Lower lobe of right lung (tissue), 2 donors: ENCODE measurements around the gene PTPRM. TPM values are rescaled to one million over a fixed set of nuclear protein-coding genes. Genes with fewer than 3 reads are reported as not detected.

Experiments used
- ATAC-seq, 2 donors: fragments of 200-7000 bp; cut with Tn5 transposase; one replicate each; pipeline ENCODE4 v1.9.1; 2020 to 2022; ENCODE audit warnings: mild to moderate bottlenecking in 2 of 2, moderate library complexity in 2 of 2
- DNase-seq: peaks from one replicate; pipeline ENCODE4 v3.0.0-alpha.2; 2020
- H3K27ac ChIP-seq: fragments of 200-600 bp; one replicate; pipeline ENCODE4 v1.8.0; 2022
- H3K27me3 ChIP-seq: fragments of 200-600 bp; one replicate; pipeline ENCODE4 v1.8.0; 2022; ENCODE audit warnings: low read depth
- H3K36me3 ChIP-seq: fragments of 200-600 bp; one replicate; pipeline ENCODE4 v1.8.0; 2022; ENCODE audit warnings: mild to moderate bottlenecking
- H3K4me1 ChIP-seq: fragments of 200-600 bp; one replicate; pipeline ENCODE4 v1.8.0; 2022
- H3K4me3 ChIP-seq: fragments of 200-600 bp; one replicate; pipeline ENCODE4 v1.8.0; 2022; ENCODE audit warnings: mild to moderate bottlenecking
- H3K9me3 ChIP-seq: fragments of 200-600 bp; one replicate; pipeline ENCODE4 v1.8.0; 2022
- CTCF ChIP-seq: fragments of 200-600 bp; IDR thresholded peaks from one replicate; pipeline ENCODE4 v1.8.0; 2022; ENCODE audit warnings: antibody characterized with exemption, mild to moderate bottlenecking
- intact Hi-C: fragments of 100-400 bp; cut with DNase I; formaldehyde crosslinking; loops from one replicate; pipeline ENCODE4 v1.11.0; 2022
- total RNA-seq: library from RNA; stranded (reverse); fragmentation: NEBNext Ultra II Directional; extraction: Animal tissue kit (Norgen Biotek cat#: 25700); gene quantifications from one replicate; pipeline ENCODE4 v1.2.1, GENCODE V29; 2021
- donor health status: DM: no; HTN: yes; CAD: no; lungs with severe emphysema.

PTPRM gene
- total RNA-seq, 1 donor from 2014 or later: 85.2 TPM

DNA sequence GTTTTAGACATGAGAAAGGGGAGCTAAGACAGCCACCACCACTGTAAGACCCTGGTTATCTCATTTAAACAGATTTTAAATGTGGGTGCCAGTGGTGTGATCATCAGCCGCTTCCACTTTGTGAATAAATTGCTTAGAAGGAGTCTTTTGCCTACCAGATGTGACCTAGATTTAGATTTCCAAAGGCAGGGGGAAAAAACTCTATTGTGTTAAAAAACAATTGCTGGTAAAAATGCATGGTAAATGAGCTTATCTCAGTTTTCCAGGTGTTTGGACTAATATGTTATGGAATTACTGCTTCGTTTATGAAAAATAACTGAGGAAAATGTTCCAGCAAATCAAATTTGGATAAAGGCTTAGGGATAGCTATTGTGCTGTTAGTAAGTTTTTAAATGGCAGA is 575.8 kb downstream of the PTPRM start:
- DNase-seq (no peak), ATAC-seq (no peak)
- H3K4me1 ChIP-seq: no peaks in the 10 kb centered on the region
- TF ChIP-seq CTCF: no peak
- H3K9me3 ChIP-seq: peaks cover 6% of the 10 kb centered on the region
- no peaks in the 10 kb centered on the region for H3K27me3 ChIP-seq
- H3K27ac ChIP-seq: no peak overlapping the region
- H3K36me3 ChIP-seq: peaks cover 15% of the 10 kb centered on the region
- no peak overlapping the region for H3K4me3 ChIP-seq
- intact Hi-C loops: no loop called here

DNA sequence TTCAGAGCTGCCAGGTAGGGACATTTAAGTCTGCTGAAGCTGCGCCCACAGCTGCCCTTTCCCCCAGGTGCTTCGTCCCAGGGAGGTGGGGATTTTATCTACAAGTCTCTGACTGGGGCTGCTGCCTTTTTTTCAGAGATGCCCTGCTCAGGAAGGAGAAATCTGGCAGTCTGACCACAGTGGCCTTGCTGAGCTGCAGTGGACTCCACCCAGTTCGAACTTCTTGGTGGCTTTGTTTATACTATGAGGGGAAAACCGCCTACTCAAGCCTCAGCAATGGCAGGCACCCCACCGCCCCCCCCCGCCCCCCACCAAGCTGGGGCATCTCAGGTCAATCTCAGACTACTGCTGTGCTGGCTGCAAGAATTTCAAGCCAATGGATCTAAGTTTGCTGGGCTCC is 584.1 kb downstream of the PTPRM start:
- ATAC-seq (no peak), DNase-seq (no peak)
- no peak overlapping the region for H3K4me3 ChIP-seq
- no peak overlapping the region for H3K27ac ChIP-seq
- H3K4me1 ChIP-seq: no peaks in the 10 kb centered on the region
- no peak for TF ChIP-seq CTCF
- H3K9me3 ChIP-seq: peaks cover 6% of the 10 kb centered on the region
- no peaks in the 10 kb centered on the region for H3K27me3 ChIP-seq
- no peaks in the 10 kb centered on the region for H3K36me3 ChIP-seq
- intact Hi-C loops: no loop called here

DNA sequence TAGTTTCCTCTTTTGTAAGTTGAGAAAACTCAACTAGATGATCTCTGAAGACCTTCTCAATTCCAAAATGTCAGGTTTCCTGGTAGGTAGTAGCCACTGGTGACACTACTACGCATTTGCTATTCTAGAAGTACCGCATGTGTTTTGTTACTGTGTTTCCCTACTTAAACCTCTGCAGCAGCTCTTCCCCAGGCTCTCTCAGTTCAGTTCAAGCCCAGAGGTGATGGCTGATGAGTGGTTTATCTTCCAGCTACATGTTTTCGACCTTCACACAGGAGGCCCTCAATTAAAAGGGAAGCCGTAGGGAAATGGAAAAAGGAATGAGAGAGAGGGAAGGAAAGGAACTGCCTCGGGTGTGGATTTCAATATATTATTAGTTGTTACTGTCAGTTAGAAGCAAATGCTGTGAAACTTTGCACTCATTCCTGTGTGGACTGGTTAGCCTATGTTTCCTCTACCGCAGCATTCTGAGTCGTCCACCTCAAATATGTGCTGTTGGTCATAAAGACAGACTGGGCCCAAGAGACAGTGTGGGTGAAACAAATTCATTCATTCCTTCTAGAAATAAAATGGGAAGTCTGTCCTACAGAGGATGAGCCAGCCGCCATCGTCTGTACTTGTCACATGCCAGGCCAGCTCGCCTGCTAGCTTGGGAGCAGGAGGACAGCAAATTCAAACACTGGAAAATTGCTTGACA is 586.9 kb downstream of the PTPRM start:
- no peak overlapping the region for H3K4me3 ChIP-seq
- H3K36me3 ChIP-seq: no peaks in the 10 kb centered on the region
- ATAC-seq (no peak), DNase-seq (no peak)
- TF ChIP-seq CTCF: no peak
- intact Hi-C loops: no loop called here
- H3K9me3 ChIP-seq: no peaks in the 10 kb centered on the region
- no peaks in the 10 kb centered on the region for H3K27me3 ChIP-seq
- H3K4me1 ChIP-seq: no peaks in the 10 kb centered on the region
- no peak overlapping the region for H3K27ac ChIP-seq

DNA sequence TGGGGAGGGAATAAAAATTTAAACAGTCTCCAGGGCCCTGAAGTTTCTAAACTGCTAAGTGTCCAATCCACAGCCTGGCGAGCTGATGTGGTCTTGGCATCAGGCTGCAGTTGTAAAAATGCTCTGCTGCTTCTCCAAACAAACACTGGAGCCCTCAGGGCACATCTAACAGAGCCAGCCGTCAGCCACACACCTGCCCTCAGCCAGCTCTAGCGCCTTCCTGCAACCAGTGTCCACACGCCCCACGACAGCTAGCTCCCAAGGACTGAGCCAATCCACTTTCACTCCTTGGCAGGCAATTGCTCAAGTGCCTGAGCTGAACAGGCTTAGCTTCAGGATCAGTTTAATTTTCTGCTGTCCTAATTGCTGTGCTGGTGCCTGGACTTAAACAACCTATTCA is 595.7 kb downstream of the PTPRM start:
- no peak for DNase-seq

DNA sequence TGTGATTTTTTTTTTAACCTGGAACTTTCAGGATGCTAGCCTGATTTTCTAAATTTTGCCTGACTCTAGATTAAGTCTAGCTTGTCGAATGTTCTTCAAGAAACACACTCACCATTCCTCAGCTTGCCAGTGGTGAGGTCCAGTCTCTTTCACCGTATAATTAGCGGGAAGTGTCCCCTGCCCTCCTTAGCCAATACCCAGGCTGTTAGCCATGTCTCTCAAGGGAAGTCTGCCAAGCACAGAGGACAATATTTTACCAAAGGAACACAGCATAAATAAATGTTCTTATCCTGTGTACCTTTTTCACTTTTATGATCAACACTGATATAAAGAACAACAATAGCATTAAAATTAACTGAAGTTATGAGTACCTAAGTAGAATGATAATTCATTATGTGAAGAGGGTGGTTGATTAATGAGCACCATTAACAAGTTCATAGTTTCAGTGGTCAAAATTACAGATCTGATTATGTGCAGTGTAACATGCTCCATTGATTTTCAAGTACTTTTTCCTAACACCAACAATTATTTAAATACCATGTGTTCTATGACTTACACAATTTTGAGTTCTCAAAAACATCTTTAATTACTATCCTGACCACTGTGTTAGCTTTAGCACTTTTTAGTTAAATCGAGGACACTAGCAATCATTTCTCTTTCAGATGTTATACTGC is 596.3 kb downstream of the PTPRM start:
- ATAC-seq (no peak), DNase-seq (no peak)
- H3K27me3 ChIP-seq: no peaks in the 10 kb centered on the region
- intact Hi-C loops: no loop called here
- no peaks in the 10 kb centered on the region for H3K36me3 ChIP-seq
- no peak for TF ChIP-seq CTCF
- H3K4me3 ChIP-seq: no peak overlapping the region
- no peak overlapping the region for H3K27ac ChIP-seq
- H3K4me1 ChIP-seq: no peaks in the 10 kb centered on the region
- H3K9me3 ChIP-seq: no peaks in the 10 kb centered on the region

More for the DNA sequence above, 595.7 kb downstream of the PTPRM start:
- H3K9me3 ChIP-seq: no peaks in the 10 kb centered on the region
- no peak for TF ChIP-seq CTCF
- peak; percentile 37 to 43 for ATAC-seq
- intact Hi-C loops: no loop called here
- no peaks in the 10 kb centered on the region for H3K36me3 ChIP-seq
- H3K27ac ChIP-seq: no peak overlapping the region
- H3K27me3 ChIP-seq: no peaks in the 10 kb centered on the region
- no peaks in the 10 kb centered on the region for H3K4me1 ChIP-seq
- no peak overlapping the region for H3K4me3 ChIP-seq
